WTC11 (cell line): ENCODE data around the gene EML6. TPM values are rescaled to one million over a fixed set of nuclear protein-coding genes. Genes with fewer than 3 reads are reported as not detected.

Experiments
- ATAC-seq: fragments of 200-7000 bp; cut with Tn5 transposase; 2 replicates; pipeline ENCODE4 v1.10.0; 2021; ENCODE audit warnings: mild to moderate bottlenecking, moderate library complexity
- CTCF ChIA-PET: fragments of 300-600 bp; sonication (Branson Sonifier 250); formaldehyde crosslinking; loops from one replicate; lab custom pipeline; 2021; ENCODE audit warnings: antibody characterized with exemption; lab: Charles Lee
- POLR2A ChIA-PET: fragments of 350-600 bp; sonication (Branson Sonifier 250); formaldehyde crosslinking; loops from one replicate; lab custom pipeline; 2021; ENCODE audit warnings: antibody characterized with exemption; lab: Charles Lee
- DNase-seq: peaks from one replicate; pipeline ENCODE4 v3.0.0; 2021; ENCODE audit warnings: low spot score
- H3K27ac Mint-ChIP-seq: 2 replicates; pipeline ENCODE4 v1.8.0; 2021; ENCODE audit warnings: mixed read lengths
- H3K27me3 Mint-ChIP-seq: 2 replicates; pipeline ENCODE4 v1.8.0; 2021; ENCODE audit warnings: low read depth, mild to moderate bottlenecking, moderate library complexity, mixed read lengths
- H3K36me3 Mint-ChIP-seq: 2 replicates; pipeline ENCODE4 v1.8.0; 2021; ENCODE audit warnings: mixed read lengths
- H3K4me1 Mint-ChIP-seq: 2 replicates; pipeline ENCODE4 v1.8.0; 2022; ENCODE audit warnings: mixed read lengths
- H3K4me3 Mint-ChIP-seq: 2 replicates; pipeline ENCODE4 v1.8.0; 2021; ENCODE audit warnings: mild to moderate bottlenecking, moderate library complexity, mixed read lengths
- H3K9me3 Mint-ChIP-seq: 2 replicates; pipeline ENCODE4 v1.8.0; 2021; ENCODE audit warnings: mixed read lengths
- ARID4B ChIP-seq: sonication (generic); formaldehyde crosslinking; IDR thresholded peaks from 2 replicates; pipeline ENCODE4 v1.8.0; 2023; ENCODE audit warnings: missing genetic modification reagents, mild to moderate bottlenecking, borderline replicate concordance
- ERG ChIP-seq: fragments of 250-450 bp; sonication (Bioruptor Pico); IDR thresholded peaks from 2 replicates; pipeline ENCODE4 v1.8.0; 2021; ENCODE audit warnings: mild to moderate bottlenecking
- ESRRA ChIP-seq: sonication (generic); formaldehyde crosslinking; IDR thresholded peaks from 2 replicates; pipeline ENCODE4 v1.8.1; 2022; ENCODE audit warnings: mild to moderate bottlenecking, missing genetic modification reagents, borderline replicate concordance
- PRRX2 ChIP-seq: fragments of 250-450 bp; sonication (Bioruptor Pico); IDR thresholded peaks from 2 replicates; pipeline ENCODE4 v1.8.0; 2021; ENCODE audit warnings: mild to moderate bottlenecking
- TEAD1 ChIP-seq: sonication (generic); formaldehyde crosslinking; IDR thresholded peaks from 2 replicates; pipeline ENCODE4 v1.8.0; 2022; ENCODE audit warnings: mild to moderate bottlenecking, missing genetic modification reagents
- ZNF219 ChIP-seq: sonication (generic); formaldehyde crosslinking; IDR thresholded peaks from 2 replicates; pipeline ENCODE4 v1.8.0; 2023; ENCODE audit warnings: missing genetic modification reagents, mild to moderate bottlenecking, borderline replicate concordance
- ZNF281 ChIP-seq: sonication (generic); formaldehyde crosslinking; IDR thresholded peaks from 2 replicates; pipeline ENCODE4 v1.8.0; 2023; ENCODE audit warnings: mild to moderate bottlenecking, missing genetic modification reagents
- total RNA-seq: library from RNA; stranded (reverse); gene quantifications from 3 replicates; pipeline ENCODE4 v1.2.3, GENCODE V29; 2021
- TF ChIP-seq, protein P1 (sequence below): fragments of 250-450 bp; sonication (Bioruptor Pico); IDR thresholded peaks from 2 replicates; pipeline ENCODE4 v1.9.0; 2021; ENCODE audit warnings: mild to moderate bottlenecking, borderline replicate concordance
- TF ChIP-seq, protein P2 (sequence below): sonication (generic); formaldehyde crosslinking; IDR thresholded peaks from 2 replicates; pipeline ENCODE4 v1.8.1; 2022; ENCODE audit warnings: low read depth, mild to moderate bottlenecking, moderate library complexity, missing genetic modification reagents, borderline replicate concordance

EML6 gene
- total RNA-seq, 1 experiment from 2014 or later, result 2.1 TPM

DNA sequence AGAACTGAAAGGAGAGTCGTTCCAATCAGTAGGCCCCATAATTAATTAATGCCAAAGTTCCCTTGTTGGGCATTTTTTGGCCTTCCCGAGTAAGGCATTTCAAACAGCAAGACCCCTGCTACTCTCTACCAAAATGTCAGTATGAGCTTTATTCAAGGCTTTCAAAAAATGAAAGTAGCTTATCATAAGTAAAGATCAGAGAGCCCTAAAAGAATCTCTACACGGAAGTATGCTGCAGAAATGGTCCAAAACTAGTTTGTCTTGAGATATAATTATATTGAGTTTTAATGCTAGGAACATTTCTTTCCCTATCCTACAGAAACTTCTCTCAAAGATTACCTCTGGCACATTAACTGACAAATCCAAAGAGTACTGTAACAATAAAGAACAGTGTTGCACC lies 282.8 kb downstream of the EML6 start:
- ATAC-seq (no peak), DNase-seq (no peak)
- Mint-ChIP-seq H3K4me1 (peaks cover 58% of the 10 kb centered on the region), H3K27ac (peak overlapping the region; percentile 8; the same call in 1 of the 2 replicates), H3K27me3 (no peaks in the 10 kb centered on the region), H3K4me3 (no peak overlapping the region), H3K9me3 (no peaks in the 10 kb centered on the region), H3K36me3 (no peaks in the 10 kb centered on the region)
- POLR2A ChIA-PET, result no interaction called here
- CTCF ChIA-PET, result interaction anchor here (0.6 kb wide), 1 partner anchor 406 kb away, joined by 4 read pairs; no protein-coding TSS in a partner anchor
- no peak for TF ChIP-seq ERG (CRISPR knock-in tag)
- TF ChIP-seq, protein P1, sequence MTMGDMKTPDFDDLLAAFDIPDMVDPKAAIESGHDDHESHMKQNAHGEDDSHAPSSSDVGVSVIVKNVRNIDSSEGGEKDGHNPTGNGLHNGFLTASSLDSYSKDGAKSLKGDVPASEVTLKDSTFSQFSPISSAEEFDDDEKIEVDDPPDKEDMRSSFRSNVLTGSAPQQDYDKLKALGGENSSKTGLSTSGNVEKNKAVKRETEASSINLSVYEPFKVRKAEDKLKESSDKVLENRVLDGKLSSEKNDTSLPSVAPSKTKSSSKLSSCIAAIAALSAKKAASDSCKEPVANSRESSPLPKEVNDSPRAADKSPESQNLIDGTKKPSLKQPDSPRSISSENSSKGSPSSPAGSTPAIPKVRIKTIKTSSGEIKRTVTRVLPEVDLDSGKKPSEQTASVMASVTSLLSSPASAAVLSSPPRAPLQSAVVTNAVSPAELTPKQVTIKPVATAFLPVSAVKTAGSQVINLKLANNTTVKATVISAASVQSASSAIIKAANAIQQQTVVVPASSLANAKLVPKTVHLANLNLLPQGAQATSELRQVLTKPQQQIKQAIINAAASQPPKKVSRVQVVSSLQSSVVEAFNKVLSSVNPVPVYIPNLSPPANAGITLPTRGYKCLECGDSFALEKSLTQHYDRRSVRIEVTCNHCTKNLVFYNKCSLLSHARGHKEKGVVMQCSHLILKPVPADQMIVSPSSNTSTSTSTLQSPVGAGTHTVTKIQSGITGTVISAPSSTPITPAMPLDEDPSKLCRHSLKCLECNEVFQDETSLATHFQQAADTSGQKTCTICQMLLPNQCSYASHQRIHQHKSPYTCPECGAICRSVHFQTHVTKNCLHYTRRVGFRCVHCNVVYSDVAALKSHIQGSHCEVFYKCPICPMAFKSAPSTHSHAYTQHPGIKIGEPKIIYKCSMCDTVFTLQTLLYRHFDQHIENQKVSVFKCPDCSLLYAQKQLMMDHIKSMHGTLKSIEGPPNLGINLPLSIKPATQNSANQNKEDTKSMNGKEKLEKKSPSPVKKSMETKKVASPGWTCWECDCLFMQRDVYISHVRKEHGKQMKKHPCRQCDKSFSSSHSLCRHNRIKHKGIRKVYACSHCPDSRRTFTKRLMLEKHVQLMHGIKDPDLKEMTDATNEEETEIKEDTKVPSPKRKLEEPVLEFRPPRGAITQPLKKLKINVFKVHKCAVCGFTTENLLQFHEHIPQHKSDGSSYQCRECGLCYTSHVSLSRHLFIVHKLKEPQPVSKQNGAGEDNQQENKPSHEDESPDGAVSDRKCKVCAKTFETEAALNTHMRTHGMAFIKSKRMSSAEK (CRISPR knock-in tag), result no peak
- TF ChIP-seq, all 79 proteins: peak for 0

GRCh38 chr2:55009277-55010060 lies 286.0 kb downstream of the EML6 start:
- ATAC-seq (no peak), DNase-seq (no peak)
- Mint-ChIP-seq H3K27me3 (no peaks in the 10 kb centered on the region), H3K27ac (no peak overlapping the region; the same call in 1 of the 2 replicates), H3K36me3 (no peaks in the 10 kb centered on the region), H3K4me3 (no peak overlapping the region), H3K4me1 (peaks cover 74% of the 10 kb centered on the region), H3K9me3 (no peaks in the 10 kb centered on the region)
- POLR2A ChIA-PET, result no interaction called here
- CTCF ChIA-PET, result interaction anchor here (0.7 kb wide), 1 partner anchor 110 kb away, joined by 3 read pairs; no protein-coding TSS in a partner anchor
- TF ChIP-seq, protein P2, sequence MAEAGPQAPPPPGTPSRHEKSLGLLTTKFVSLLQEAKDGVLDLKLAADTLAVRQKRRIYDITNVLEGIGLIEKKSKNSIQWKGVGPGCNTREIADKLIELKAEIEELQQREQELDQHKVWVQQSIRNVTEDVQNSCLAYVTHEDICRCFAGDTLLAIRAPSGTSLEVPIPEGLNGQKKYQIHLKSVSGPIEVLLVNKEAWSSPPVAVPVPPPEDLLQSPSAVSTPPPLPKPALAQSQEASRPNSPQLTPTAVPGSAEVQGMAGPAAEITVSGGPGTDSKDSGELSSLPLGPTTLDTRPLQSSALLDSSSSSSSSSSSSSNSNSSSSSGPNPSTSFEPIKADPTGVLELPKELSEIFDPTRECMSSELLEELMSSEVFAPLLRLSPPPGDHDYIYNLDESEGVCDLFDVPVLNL (CRISPR knock-in tag), result no peak
- TF ChIP-seq ZNF219 (CRISPR knock-in tag) (no peak), PRRX2 (CRISPR knock-in tag) (no peak), ESRRA (CRISPR knock-in tag) (no peak), ARID4B (CRISPR knock-in tag) (no peak), ZNF281 (CRISPR knock-in tag) (no peak), TEAD1 (no peak)
